GM19238 (cell line): ENCODE data around the gene ARID1B.
"Not testable (repeated sequence)": the region's sequence is repeated elsewhere in the genome, so short reads cannot be mapped to it uniquely, and the experiment has no call there.

Experiments used
- DNase-seq: peaks from one replicate; pipeline ENCODE4 v3.0.0; 2011; ENCODE audit warnings: low spot score; ENCODE audit not compliant: insufficient read length

The ARID1B gene

GRCh38 chr6:157019115-157019641 is 242.0 kb downstream of the ARID1B start:
- no peak for DNase-seq

GRCh38 chr6:157019733-157020132 is 242.6 kb downstream of the ARID1B start:
- no peak for DNase-seq

- DNase-seq = no peak
Observed at GRCh38 chr6:157020398-157020797, 243.2 kb downstream of the ARID1B start.

- peak; percentile 49 for DNase-seq
Observed at GRCh38 chr6:157020881-157021343, 243.7 kb downstream of the ARID1B start.

GRCh38 chr6:157021344-157021992 is 244.3 kb downstream of the ARID1B start:
- DNase-seq = peak; percentile 78

- peak; percentile 84 for DNase-seq
Observed at GRCh38 chr6:157021993-157022740, 245.0 kb downstream of the ARID1B start.

GRCh38 chr6:157023958-157024357 is 246.8 kb downstream of the ARID1B start:
- no peak for DNase-seq

GRCh38 chr6:157024745-157025144 is 247.6 kb downstream of the ARID1B start:
- DNase-seq = no peak

GRCh38 chr6:157025437-157025836 is 248.3 kb downstream of the ARID1B start:
- DNase-seq = no peak

GRCh38 chr6:157029980-157030690 is 253.0 kb downstream of the ARID1B start:
- no peak for DNase-seq

GRCh38 chr6:157030755-157031154 is 253.6 kb downstream of the ARID1B start:
- no peak for DNase-seq

GRCh38 chr6:157032923-157033322 is 255.7 kb downstream of the ARID1B start:
- no peak for DNase-seq

- DNase-seq = no peak
Observed at GRCh38 chr6:157033428-157034140, 256.4 kb downstream of the ARID1B start.

GRCh38 chr6:157034436-157035230 is 257.5 kb downstream of the ARID1B start:
- DNase-seq = no peak

GRCh38 chr6:157035546-157035945 is 258.4 kb downstream of the ARID1B start:
- DNase-seq = no peak

- no peak for DNase-seq
Observed at GRCh38 chr6:157036245-157036711, 259.1 kb downstream of the ARID1B start.

- DNase-seq = no peak
Observed at GRCh38 chr6:157037165-157037564, 260.0 kb downstream of the ARID1B start.

- no peak for DNase-seq
Observed at GRCh38 chr6:157038610-157039009, 261.4 kb downstream of the ARID1B start.

- DNase-seq = not testable (repeated sequence)
Observed at GRCh38 chr6:157039639-157040038, 262.5 kb downstream of the ARID1B start.

GRCh38 chr6:157040191-157040590 is 263.0 kb downstream of the ARID1B start:
- DNase-seq = no peak
